Measurements from ENCODE around the gene AOC3.

Gene AOC3

DNA sequence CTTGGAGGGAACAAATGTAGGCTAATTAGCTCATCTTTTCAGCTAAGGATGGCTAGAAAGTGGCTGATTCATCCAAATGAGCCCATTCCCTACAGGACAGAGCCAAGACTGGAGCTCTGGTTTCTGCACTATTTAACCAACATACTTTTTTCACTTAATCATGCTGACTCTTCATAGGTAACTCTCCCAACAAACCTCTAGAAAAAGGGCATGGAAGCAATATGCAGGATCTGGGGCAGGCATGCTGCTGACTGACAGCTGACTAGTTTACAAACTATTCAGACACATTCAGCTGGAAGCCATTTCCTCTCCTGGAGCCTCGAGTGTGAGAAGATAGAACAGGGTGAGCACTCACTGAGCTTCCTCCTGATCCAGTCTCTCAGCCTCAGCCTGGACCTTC, 33.1 kb upstream of the AOC3 start:
- DNase-seq (ENCODE audit: insufficient read length, low spot score) (no peak), FAIRE-seq (no peak)
- TF ChIP-seq, protein P1, sequence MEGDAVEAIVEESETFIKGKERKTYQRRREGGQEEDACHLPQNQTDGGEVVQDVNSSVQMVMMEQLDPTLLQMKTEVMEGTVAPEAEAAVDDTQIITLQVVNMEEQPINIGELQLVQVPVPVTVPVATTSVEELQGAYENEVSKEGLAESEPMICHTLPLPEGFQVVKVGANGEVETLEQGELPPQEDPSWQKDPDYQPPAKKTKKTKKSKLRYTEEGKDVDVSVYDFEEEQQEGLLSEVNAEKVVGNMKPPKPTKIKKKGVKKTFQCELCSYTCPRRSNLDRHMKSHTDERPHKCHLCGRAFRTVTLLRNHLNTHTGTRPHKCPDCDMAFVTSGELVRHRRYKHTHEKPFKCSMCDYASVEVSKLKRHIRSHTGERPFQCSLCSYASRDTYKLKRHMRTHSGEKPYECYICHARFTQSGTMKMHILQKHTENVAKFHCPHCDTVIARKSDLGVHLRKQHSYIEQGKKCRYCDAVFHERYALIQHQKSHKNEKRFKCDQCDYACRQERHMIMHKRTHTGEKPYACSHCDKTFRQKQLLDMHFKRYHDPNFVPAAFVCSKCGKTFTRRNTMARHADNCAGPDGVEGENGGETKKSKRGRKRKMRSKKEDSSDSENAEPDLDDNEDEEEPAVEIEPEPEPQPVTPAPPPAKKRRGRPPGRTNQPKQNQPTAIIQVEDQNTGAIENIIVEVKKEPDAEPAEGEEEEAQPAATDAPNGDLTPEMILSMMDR (IDR thresholded peaks at IDR 0.05; ENCODE audit: insufficient read depth, missing control alignments) = no peak

DNA sequence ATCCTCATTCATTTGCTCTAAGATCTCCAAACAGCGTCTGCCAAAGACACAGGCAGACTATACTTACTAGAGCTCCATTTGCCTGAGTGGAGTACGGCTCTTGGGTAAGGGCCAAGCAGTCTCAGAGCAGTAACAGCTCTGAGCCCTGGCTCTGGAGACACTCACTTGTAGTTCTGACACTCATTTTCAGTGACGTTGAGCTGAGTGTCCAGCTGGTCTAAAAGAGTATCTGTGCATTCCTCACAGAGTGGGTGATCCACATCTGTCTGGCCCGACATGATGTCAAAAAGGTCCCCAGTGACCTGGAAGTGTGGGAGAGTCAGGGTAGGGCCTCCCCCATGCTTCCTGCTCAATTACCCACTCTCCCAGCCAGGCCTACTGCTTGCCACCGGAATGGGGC, 32.6 kb upstream of the AOC3 start:
- DNase-seq (ENCODE audit: insufficient read length, low spot score) (no peak), FAIRE-seq (no peak)
- TF ChIP-seq, protein P1 (IDR thresholded peaks at IDR 0.05; ENCODE audit: insufficient read depth, missing control alignments) = no peak

DNA sequence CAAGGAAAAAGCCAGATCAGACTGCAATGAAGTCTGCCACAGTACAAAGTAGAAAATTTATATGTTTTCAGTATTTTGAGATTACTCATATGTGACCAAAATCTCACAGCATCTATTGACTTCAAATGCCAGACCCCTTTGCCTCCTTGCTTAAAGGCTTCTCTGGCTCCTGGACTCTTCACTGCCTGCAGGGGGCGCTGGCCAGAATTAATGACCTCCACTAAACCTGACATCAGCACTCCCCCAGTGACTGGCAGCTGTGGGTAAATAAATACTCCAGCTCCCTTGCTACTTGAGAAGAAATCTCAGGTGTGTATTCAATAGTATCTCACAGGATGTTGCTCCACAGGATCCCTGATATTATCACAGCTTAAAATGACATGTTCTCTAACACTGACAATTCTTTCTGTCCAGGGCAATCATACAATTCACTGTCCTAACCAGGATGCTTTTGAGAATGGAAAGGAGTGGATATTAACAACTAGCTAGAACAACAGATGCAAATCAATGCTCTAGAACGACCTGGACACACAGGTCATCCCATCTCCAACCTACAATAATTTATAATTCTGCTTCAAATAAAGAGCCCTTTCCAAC, 31.0 kb upstream of the AOC3 start:
- DNase-seq (ENCODE audit: insufficient read length, low spot score) = no peak
- TF ChIP-seq, protein P1 (IDR thresholded peaks at IDR 0.05; ENCODE audit: insufficient read depth, missing control alignments) = peak; percentile 82
- FAIRE-seq = no peak

DNA sequence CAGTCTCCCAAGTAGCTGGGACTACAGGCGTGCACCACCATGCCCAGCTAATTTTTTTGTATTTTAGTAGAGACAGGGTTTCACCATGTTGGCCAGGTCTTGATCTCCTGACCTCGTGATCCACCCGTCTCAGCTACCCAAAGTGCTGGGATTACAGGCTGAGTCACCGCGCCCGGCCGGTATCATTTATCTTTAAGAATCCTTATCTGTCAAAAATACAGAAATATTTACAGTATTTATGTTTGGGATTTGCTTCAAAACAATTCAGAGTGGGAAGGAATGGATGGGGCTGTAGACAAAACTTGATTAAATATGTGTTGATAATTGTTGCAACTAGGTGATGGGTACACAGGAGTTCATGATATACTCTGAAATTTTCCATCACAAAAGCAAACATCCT, 29.8 kb upstream of the AOC3 start:
- TF ChIP-seq, protein P1 (IDR thresholded peaks at IDR 0.05; ENCODE audit: insufficient read depth, missing control alignments) = no peak
- FAIRE-seq = no peak
- no peak for DNase-seq (ENCODE audit: insufficient read length, low spot score)

DNA sequence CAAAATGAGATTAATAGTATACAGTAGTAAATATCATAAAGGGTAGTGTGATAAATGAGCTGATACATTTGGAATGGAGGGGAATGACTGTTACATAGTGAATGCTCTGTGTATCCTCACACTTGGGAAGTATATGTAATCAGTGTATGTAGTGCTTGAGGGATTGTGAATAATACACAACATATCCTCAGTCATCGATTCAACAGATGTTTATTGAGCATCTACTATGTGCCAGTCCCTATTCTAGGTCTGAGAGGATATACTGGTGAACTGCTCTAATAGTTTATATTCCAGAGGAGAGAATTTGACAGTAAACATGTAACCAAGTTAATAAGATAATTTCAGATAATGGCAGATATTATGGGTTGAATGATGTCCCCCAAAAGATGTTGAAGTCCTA, 23.5 kb upstream of the AOC3 start:
- DNase-seq (ENCODE audit: insufficient read length, low spot score) (no peak), FAIRE-seq (no peak)
- TF ChIP-seq, protein P1 (IDR thresholded peaks at IDR 0.05; ENCODE audit: insufficient read depth, missing control alignments) = no peak

DNA sequence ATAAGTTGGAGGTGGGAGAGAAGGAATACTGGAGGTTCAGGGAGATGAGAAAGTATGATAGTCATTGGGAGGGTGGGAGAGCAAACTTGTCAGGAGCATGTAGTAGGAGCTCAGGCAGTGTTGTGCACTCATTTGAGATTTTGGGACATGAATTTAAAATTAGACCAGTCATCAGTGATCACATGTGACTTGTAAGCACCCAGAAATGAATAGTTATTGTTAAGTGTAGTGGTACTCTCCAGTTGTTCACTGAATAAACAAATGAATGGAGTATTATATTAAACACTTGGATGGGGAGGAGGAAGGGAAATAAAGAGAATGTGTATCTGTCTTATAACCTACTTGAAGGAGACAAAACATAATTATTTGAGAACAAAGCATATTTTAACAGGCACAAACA, 20.0 kb upstream of the AOC3 start:
- DNase-seq (ENCODE audit: insufficient read length, low spot score) (no peak), FAIRE-seq (no peak)
- TF ChIP-seq, protein P1 (IDR thresholded peaks at IDR 0.05; ENCODE audit: insufficient read depth, missing control alignments) = no peak

DNA sequence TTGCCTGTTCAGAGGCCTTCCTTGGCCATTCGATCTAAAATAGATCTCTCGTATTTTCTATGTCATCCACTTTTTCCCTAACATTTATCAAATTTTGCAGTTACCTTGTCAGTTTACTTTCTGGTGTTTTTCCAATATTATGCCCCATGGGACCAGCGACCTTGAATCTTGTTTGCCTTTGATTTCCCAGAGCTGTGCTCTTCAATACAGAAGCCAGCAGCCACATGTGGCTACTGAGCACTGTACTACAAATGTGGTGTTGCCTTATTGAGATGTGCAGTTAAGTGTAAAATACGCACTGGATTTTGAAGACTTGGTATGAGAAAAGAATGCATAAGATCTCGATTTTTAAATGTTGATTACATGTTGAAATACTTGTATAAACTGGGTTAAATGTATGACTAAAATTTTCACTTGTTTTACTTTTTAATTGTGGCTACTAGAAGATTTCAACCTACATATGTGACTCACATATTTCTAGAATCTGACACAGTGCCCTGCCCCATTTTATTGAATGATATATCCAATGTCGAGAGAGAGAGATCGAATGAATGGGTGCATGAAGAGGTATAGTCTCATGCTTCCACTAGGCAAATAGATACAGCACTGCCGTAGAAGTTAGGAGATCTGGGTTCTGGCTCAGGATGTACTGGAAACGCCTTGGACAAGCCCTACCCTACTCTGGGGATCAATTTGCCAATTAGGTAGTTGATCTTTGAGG, 18.6 kb upstream of the AOC3 start:
- TF ChIP-seq, protein P1 (IDR thresholded peaks at IDR 0.05; ENCODE audit: insufficient read depth, missing control alignments) = no peak
- DNase-seq (ENCODE audit: insufficient read length, low spot score) (no peak), FAIRE-seq (no peak)
